Hematopoietic multipotent progenitor cell treated with erythropoietin and hydrocortisone succinate and interleukin-3 and kit ligand, for 15 days (in vitro differentiated cells): Measurements from ENCODE around the gene SPATA2.

Experiments
- DNase-seq: peaks from one replicate; pipeline ENCODE4 v3.0.0-alpha.2; 2015; ENCODE audit warnings: low spot score

SPATA2 gene

DNA sequence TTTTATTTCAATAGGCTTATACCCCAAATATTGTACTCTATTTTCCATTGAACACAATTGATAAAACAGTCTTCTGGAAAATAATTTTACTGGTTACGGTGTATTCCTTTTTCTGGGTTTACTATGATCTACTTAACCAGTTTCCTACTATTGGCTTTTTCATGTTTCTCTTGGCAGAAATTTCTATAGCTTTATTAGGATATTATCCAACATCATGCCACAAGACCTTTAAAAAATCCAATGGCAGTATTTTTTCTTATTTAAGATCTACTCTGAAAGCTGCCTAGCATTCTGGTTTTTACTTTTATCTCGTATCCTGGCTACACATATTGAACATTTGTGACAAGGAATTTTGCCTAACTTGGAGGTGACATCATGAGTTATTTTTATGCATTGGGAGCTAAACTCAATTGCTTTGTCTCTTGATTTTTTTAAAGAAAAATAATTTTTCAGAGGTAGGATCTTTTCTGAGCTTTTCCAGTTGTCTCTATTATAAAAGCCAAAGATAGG, 57.2 kb downstream of the SPATA2 start:
- DNase-seq, result no peak

DNA sequence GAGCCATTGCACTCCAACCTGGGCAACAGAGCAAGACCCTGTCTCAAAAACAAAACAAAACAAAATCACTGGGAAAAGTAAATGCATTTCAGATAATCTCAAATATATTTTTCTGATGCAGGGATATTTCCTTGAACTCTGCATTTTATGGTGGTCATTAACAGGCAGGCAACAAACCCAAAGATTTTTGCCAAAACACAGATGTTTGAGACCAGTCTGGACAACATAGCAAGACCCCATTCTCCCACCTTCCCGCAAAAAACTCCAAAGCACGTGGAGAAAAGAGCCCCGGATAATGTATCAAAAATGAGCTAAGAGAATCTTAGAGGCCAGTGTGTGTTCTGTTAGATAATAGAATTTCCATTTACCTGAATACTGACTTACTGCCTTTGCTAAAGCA, 58.4 kb downstream of the SPATA2 start:
- DNase-seq, result no peak

GRCh38 chr20:49854190-49854875, 61.0 kb downstream of the SPATA2 start:
- no peak for DNase-seq

- DNase-seq, result no peak
Observed at GRCh38 chr20:49853640-49854039, 61.7 kb downstream of the SPATA2 start.
